ENCODE measurements around the gene PEX11G. TPM values are rescaled to one million over a fixed set of nuclear protein-coding genes. Genes with fewer than 3 reads are reported as not detected.

PEX11G gene
- total RNA-seq, 2 donors from 2014 or later, result 2.7 to 4.1 TPM

GRCh38 chr19:7522923-7523667 is 34.3 kb upstream of the PEX11G start:
- DNase-seq (ENCODE audit: low spot score), result peak; percentile 82
- intact Hi-C loops (cut with DNase I), result no loop called here

- intact Hi-C loops (cut with DNase I), result no loop called here
- DNase-seq (ENCODE audit: low spot score), result peak; percentile 100
These were observed 33.5 kb upstream of the PEX11G start, which contains the start of gene MCOLN1 for GRCh38 chr19:7522072-7522922. Gene MCOLN1, plus strand, starts transcription at chr19:7522624. Its CDS starts 127 bp downstream, at chr19:7522751.

DNA sequence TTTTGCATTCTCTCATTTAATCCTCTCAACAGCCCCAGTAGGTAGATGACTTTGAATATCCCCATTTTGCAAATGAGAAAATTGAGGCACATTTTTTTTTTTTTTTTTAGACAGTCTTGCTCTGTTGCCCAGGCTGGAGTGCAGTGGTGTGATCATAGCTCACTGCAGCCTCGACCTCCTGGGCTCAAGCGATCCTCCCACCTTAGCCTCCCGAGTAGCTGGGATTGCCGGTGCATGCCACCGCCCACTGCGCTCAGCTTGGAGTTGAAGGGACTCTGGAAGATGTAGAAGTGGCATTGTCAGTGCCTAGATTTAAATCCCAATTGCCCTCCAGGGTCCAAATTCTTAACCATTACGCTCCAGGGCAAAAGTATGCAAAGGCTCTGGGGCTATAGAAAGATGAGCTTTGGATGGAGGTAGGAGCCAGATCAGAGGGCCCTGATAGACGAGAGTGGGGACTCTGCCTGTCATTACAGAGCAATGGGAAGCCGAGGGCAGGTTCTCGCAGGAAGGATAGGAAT is 32.8 kb upstream of the PEX11G start:
- DNase-seq (ENCODE audit: low spot score), result no peak
- intact Hi-C loops (cut with DNase I), result no loop called here

DNA sequence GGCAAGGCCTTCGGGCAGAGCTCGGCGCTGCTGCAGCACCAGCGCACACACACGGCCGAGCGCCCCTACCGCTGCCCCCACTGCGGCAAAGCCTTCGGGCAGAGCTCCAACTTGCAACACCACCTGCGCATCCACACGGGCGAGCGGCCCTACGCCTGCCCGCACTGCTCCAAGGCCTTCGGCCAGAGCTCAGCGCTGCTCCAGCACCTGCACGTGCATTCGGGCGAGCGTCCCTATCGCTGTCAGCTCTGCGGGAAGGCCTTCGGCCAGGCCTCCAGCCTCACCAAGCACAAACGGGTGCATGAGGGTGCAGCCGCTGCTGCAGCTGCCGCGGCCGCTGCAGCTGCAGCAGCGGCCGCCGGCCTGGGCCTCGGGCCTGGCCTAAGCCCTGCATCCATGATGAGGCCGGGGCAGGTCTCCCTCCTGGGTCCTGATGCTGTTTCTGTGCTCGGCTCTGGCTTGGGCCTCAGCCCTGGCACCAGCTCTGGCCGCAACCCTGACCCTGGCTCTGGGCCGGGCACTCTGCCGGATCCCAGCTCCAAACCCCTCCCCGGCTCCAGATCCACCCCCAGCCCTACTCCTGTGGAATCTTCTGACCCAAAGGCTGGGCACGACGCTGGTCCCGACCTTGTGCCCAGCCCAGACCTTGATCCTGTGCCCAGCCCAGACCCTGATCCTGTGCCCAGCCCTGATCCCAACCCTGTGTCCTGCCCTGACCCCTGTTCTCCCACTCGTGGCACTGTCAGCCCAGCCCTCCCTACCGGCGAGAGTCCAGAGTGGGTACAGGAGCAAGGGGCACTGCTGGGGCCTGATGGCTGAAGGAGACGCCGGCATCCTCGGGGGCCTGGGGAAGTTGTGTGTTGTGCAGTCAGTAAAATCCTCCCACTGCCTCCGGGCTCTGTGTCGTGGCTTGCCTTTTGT is 31.6 kb upstream of the PEX11G start:
- intact Hi-C loops (cut with DNase I), result no loop called here

GRCh38 chr19:7519361-7520130 is 30.7 kb upstream of the PEX11G start:
- no peak for DNase-seq (ENCODE audit: low spot score)
- intact Hi-C loops (cut with DNase I), result no loop called here

More for the DNA sequence above, 31.6 kb upstream of the PEX11G start:
- no peak for DNase-seq (ENCODE audit: low spot score)

GRCh38 chr19:7516878-7517277 is 28.0 kb upstream of the PEX11G start:
- DNase-seq (ENCODE audit: low spot score), result no peak
- intact Hi-C loops (cut with DNase I), result no loop called here

GRCh38 chr19:7516333-7516732 is 27.5 kb upstream of the PEX11G start:
- intact Hi-C loops (cut with DNase I), result no loop called here
- no peak for DNase-seq (ENCODE audit: low spot score)

- peak; percentile 91 for DNase-seq (ENCODE audit: low spot score)
- intact Hi-C loops (cut with DNase I), result no loop called here
These were observed 26.9 kb upstream of the PEX11G start, which contains the start of gene ZNF358 for GRCh38 chr19:7515645-7516151. Gene ZNF358, plus strand, starts transcription at chr19:7516103. Its CDS starts 3,140 bp downstream, at chr19:7519243.

DNA sequence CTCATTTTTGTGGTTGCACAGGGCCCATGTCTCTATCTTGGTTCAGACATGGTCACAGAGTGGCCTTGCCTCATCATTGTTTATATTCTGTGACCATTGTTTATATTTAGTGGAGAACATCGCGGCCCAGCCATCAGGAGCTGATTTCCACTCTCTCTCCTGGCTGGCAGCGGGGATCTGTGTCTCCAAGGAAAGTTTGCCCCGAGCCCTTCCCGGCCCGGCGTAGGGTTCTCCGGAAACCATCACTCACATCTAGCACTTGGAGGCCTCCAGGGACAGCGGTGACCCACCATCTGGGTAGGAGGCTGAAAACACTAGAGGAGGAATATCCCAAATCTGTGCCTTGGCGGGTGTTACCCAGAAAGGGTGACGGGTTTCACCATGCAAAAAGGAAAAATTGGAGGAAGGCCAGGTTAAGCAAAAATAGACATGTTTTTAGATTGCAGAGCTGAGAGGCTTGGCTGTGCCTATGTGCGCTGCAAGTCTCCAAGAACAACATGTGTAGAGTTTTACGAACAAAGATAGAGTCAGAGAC is 26.3 kb upstream of the PEX11G start:
- DNase-seq (ENCODE audit: low spot score), result peak; percentile 84
- intact Hi-C loops (cut with DNase I), result no loop called here

- intact Hi-C loops (cut with DNase I), result no loop called here
- DNase-seq (ENCODE audit: low spot score), result no peak
These were observed 25.2 kb upstream of the PEX11G start for GRCh38 chr19:7513809-7514642.

DNA sequence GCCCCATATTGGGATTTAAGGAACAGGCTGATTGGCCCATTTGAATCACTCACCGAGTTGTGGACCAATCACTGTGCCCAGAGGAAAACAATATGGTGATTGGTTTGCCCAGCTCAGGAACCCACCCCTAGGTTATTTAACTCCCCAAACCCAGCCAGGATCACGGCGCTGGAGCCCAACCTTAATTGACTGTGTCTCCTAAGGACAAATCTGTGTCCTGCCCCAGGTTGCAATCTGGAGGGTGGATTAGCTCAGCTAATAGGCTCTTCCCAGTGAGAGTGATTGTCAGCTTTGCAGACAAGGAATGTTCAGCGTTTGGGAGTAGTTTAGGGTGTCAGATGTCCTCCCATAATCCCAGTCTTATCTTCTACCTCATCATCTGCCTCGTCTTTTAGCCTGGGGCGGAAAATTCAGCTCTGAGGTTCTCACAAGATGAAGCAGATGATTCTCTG is 23.6 kb upstream of the PEX11G start:
- no peak for DNase-seq (ENCODE audit: low spot score)
- intact Hi-C loops (cut with DNase I), result no loop called here

- intact Hi-C loops (cut with DNase I), result no loop called here
- DNase-seq (ENCODE audit: low spot score), result no peak
These were observed 20.8 kb upstream of the PEX11G start for GRCh38 chr19:7509625-7510024.

GRCh38 chr19:7507884-7508283 is 19.0 kb upstream of the PEX11G start:
- intact Hi-C loops (cut with DNase I), result no loop called here
- peak; percentile 97 for DNase-seq (ENCODE audit: low spot score)

DNA sequence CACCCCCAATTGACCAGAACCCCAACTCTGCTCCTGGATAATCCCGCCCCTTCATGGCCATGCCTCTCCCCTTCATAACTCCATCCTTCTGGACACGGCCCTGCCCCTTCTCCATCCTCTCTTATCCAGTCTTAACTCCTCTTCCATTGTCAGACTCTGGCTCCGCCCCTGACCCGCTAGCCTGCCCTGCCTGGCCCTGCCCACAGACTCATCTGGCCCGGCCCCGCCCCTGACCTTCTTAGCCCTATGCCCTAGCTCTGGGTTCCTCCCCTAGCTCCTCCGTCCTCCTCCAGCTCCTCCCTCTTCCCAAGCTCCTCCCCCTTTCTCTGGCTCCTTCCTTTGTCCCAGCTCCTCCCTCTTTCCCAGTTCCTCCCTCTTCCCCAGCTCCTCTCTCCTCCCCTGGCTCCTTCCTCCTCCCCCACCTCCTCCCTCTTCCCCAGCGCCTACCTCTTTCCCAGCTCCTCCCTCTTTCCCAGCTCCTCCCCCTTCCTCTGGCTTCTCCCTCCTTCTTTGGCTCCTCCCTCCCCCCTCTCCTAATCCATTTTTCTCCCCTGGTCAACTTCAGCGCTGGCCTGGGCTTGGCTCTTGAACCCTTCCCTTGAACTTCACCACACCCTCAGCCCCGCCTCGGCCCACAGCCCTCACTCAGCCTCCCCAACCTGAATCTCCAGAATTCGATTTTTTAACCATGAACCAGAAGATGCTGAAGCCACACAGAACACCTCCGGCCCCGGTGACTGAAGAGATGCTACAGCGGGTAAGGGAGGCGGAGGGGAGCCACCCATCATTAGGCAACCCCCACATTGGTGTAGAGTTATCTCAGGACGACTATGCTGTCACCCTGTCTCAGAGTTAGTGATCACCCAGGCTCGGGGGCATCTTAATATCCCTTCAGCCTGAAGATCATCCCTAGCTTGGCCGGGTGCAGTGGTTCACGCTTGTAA is 17.8 kb upstream of the PEX11G start:
- peak; percentile 98 for DNase-seq (ENCODE audit: low spot score)
- intact Hi-C loops (cut with DNase I), result no loop called here

GRCh38 chr19:7505682-7506384 is 17.0 kb upstream of the PEX11G start:
- intact Hi-C loops (cut with DNase I), result no loop called here

More at GRCh38 chr19:7505682-7506384, 17.0 kb upstream of the PEX11G start:
- no peak for DNase-seq (ENCODE audit: low spot score)

All from posterior vena cava (tissue), 2 donors.